Tibial nerve (tissue), 4 donors: ENCODE results near the gene ING3. TPM values are rescaled to one million over a fixed set of nuclear protein-coding genes. Genes with fewer than 3 reads are reported as not detected.

Source experiments
- DNase-seq, 2 donors: peaks; one replicate each; pipeline ENCODE4 v3.0.0-alpha.2; 2019; ENCODE audit warnings: low spot score in 2 of 2
- H3K27ac ChIP-seq, 4 donors: fragments of 200-600 bp; sonication (generic) in 3 of 4; one replicate each; pipeline ENCODE4 v1.5.1; 2017 to 2019; ENCODE audit warnings: mild to moderate bottlenecking in 1 of 4
- H3K27me3 ChIP-seq, 2 donors: fragments of 200-600 bp; sonication (generic) in 1 of 2; one replicate each; pipeline versions ENCODE4 v1.5.1 to v1.6.0; 2017 to 2019
- H3K36me3 ChIP-seq, 3 donors: fragments of 200-600 bp; sonication (generic); one replicate each; pipeline ENCODE4 v1.5.1; 2018 to 2019
- H3K4me1 ChIP-seq, 4 donors: fragments of 200-600 bp; sonication (generic) in 3 of 4; one replicate each; pipeline ENCODE4 v1.5.1; 2017 to 2019
- H3K4me3 ChIP-seq, 4 donors: fragments of 200-600 bp; sonication (generic) in 3 of 4; one replicate each; pipeline ENCODE4 v1.5.1; 2017 to 2019; ENCODE audit warnings: mild to moderate bottlenecking in 1 of 4, moderate library complexity in 1 of 4
- H3K9me3 ChIP-seq, 4 donors: fragments of 200-600 bp; sonication (generic) in 3 of 4; one replicate each; pipeline ENCODE4 v1.5.1; 2017 to 2019
- EP300 ChIP-seq, 2 donors: sonication (generic); formaldehyde crosslinking; IDR thresholded peaks; one replicate each; pipeline ENCODE4 v1.6.1; 2017; ENCODE audit warnings: antibody characterized with exemption in 2 of 2, mild to moderate bottlenecking in 1 of 2
- POLR2A ChIP-seq, 2 donors: fragments of 450-650 bp; IDR thresholded peaks; one replicate each; pipeline ENCODE4 v1.6.1; 2017; ENCODE audit warnings: antibody characterized with exemption in 2 of 2, mild to moderate bottlenecking in 2 of 2, moderate library complexity in 2 of 2
- WGBS, 2 donors: methylation state at CpG; one replicate each; pipeline ENCODE4 v1.1.5; 2018; 5-methylcytosine and 5-hydroxymethylcytosine counted together
- total RNA-seq, 4 donors: library from RNA; depleted of rRNA; stranded (reverse); fragments of >200 nt; gene quantifications; one replicate each; pipeline ENCODE4 v1.1.0, GENCODE V29; 2016
- TF ChIP-seq, protein P1 (sequence below), 5 experiments: fragments of 200-600 bp in 3 of 5; fragments of 450-650 bp in 2 of 5; sonication (generic) in 3 of 5; IDR thresholded peaks; one replicate each; pipeline ENCODE4 v1.5.1; 2016 to 2019; ENCODE audit warnings: antibody characterized with exemption in 5 of 5, mild to moderate bottlenecking in 3 of 5, moderate library complexity in 2 of 5

The ING3 gene
- total RNA-seq, 4 donors from 2014 or later: 9.4 to 21.3 (median 11.4) TPM

DNA sequence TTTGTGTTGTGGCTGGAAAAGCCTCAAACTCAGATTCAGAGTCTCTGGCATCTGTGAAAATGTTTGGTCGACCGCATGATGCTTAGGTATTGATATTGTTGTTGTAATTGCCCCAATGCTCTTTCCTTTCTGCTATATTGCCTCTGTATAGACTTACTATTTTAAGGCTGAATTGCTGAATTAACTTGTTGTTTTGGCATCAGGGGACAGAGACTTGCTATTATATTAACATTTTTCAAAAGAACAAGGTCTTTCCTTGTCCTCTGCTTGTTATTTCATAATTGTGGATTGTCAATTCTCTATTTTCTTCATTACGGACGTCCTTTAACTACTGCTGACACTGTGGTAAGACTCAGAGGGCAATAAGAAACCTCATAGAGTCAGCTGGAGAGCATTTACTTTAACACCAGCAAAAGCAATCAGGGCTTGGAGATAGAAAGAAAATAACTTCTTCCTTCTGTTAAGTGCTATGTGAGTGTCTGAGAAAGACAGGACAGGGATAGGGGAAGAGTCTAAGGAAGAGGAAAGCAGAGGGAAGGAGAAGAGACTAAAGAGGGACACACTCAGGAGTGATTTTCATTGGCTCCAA, 55.5 kb downstream of the ING3 start:
- H3K27ac ChIP-seq: peak overlapping the region in 3 of 4 donors; percentile 54 to 83 (median 77)
- 21 to 27% methylated on average over 4 of the region's 4 CpGs for WGBS, 2 donors
- H3K9me3 ChIP-seq: no peaks in the 10 kb centered on the region
- DNase-seq: no peak
- H3K36me3 ChIP-seq: no peaks in the 10 kb centered on the region
- H3K4me1 ChIP-seq: peaks cover 0 to 60% (median 5%) of the 10 kb centered on the region in 4 donors
- no peaks in the 10 kb centered on the region for H3K27me3 ChIP-seq
- TF ChIP-seq, protein P1, sequence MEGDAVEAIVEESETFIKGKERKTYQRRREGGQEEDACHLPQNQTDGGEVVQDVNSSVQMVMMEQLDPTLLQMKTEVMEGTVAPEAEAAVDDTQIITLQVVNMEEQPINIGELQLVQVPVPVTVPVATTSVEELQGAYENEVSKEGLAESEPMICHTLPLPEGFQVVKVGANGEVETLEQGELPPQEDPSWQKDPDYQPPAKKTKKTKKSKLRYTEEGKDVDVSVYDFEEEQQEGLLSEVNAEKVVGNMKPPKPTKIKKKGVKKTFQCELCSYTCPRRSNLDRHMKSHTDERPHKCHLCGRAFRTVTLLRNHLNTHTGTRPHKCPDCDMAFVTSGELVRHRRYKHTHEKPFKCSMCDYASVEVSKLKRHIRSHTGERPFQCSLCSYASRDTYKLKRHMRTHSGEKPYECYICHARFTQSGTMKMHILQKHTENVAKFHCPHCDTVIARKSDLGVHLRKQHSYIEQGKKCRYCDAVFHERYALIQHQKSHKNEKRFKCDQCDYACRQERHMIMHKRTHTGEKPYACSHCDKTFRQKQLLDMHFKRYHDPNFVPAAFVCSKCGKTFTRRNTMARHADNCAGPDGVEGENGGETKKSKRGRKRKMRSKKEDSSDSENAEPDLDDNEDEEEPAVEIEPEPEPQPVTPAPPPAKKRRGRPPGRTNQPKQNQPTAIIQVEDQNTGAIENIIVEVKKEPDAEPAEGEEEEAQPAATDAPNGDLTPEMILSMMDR (IDR thresholded peaks at IDR 0.05): no peak
- TF ChIP-seq EP300 (IDR thresholded peaks at IDR 0.05): no peak
- no peak for TF ChIP-seq POLR2A (IDR thresholded peaks at IDR 0.05)
- H3K4me3 ChIP-seq: no peak overlapping the region

DNA sequence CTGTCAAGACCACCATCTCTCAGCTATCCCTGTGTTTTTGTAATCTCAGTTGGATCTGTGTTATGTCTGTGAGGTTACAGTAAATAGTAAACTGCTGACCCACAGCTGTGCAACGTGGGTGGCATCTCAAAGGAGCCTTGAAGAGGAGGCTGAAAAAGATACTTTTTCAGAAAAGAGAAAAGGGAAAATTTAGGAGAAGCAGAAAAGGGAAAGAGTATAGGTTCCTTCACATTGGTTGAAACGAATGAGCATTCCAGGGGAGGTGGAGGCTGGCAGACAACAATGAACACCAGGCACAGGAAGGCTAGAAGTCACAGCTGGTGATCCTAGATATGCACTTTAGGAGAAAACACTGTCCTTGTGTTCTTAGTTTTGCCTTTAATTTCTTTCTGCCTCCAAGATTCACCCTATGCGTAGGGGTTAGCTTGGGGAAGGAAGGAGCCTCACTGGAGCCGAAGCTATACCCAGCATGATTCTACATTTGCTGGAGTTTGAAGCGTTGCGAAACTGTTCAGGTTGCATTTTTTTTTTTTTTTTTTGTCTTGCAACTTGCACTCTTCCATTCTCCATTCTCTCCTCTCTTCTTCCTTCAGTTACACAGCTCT, 56.2 kb downstream of the ING3 start:
- WGBS, 2 donors: 56 to 57% methylated on average over 6 of the region's 6 CpGs
- H3K4me1 ChIP-seq: peaks cover 0 to 59% (median 2%) of the 10 kb centered on the region in 4 donors
- H3K36me3 ChIP-seq: no peaks in the 10 kb centered on the region
- TF ChIP-seq, protein P1 (IDR thresholded peaks at IDR 0.05): no peak
- TF ChIP-seq EP300 (IDR thresholded peaks at IDR 0.05) (no peak), POLR2A (IDR thresholded peaks at IDR 0.05) (no peak)
- H3K27me3 ChIP-seq: no peaks in the 10 kb centered on the region
- peak overlapping the region in 3 of 4 donors; percentile 54 to 83 (median 77) for H3K27ac ChIP-seq
- DNase-seq: no peak
- H3K9me3 ChIP-seq: no peaks in the 10 kb centered on the region
- no peak overlapping the region for H3K4me3 ChIP-seq

DNA sequence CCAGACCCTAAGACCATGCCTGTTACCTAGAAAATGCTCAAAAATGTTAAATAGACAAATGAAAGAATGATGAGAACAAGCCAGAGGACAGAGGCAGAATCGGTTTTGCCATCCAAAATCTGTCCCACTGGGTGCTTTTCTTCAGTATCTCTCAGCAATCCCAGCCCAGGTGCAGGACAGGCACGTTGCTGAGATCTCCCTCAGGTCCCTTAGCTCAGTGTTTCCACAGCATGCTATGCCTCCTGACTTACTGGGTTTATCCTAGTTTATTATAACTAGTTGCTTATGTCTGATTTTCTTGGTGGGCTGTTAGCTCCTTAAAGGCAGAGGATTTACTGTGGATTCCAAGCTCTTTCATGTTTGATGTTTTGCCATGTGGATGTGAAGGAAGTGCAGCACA, 58.2 kb downstream of the ING3 start:
- Histone ChIP-seq H3K4me3 (no peak overlapping the region), H3K27ac (no peak overlapping the region), H3K27me3 (no peaks in the 10 kb centered on the region), H3K4me1 (peaks cover 0 to 52% (median 2%) of the 10 kb centered on the region in 4 donors), H3K9me3 (no peaks in the 10 kb centered on the region), H3K36me3 (no peaks in the 10 kb centered on the region)
- TF ChIP-seq POLR2A (IDR thresholded peaks at IDR 0.05) (no peak), EP300 (IDR thresholded peaks at IDR 0.05) (no peak)
- TF ChIP-seq, protein P1 (IDR thresholded peaks at IDR 0.05): no peak
- DNase-seq: no peak
- 77 to 80% methylated on average over 2 of the region's 2 CpGs for WGBS, 2 donors

DNA sequence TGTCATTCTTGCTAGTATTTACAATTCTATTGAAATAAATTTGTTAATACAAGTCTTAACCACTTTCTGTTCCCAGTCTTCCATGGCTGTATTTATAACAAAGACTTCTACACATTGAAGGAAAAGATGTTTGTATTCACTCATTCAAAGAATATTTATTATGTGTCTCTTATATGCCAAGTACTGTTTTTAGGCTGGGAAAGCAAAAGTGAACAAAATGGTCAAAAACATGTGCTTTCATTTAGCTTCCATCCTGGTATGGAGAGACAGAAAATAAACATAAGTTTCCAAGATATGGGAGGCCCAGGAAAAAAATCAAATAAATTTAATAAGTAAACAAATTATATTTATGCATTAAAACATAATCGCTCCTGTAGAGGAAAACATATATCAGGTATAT, 60.8 kb downstream of the ING3 start:
- DNase-seq: no peak
- TF ChIP-seq, protein P1 (IDR thresholded peaks at IDR 0.05): no peak
- TF ChIP-seq POLR2A (IDR thresholded peaks at IDR 0.05): no peak
- no peak for TF ChIP-seq EP300 (IDR thresholded peaks at IDR 0.05)
- Histone ChIP-seq H3K36me3 (no peaks in the 10 kb centered on the region), H3K4me3 (no peak overlapping the region), H3K9me3 (no peaks in the 10 kb centered on the region), H3K27me3 (no peaks in the 10 kb centered on the region), H3K4me1 (peaks cover 0 to 43% (median 2%) of the 10 kb centered on the region in 4 donors), H3K27ac (no peak overlapping the region)
- 77 to 84% methylated on average over 1 of the region's 1 CpG for WGBS, 2 donors

DNA sequence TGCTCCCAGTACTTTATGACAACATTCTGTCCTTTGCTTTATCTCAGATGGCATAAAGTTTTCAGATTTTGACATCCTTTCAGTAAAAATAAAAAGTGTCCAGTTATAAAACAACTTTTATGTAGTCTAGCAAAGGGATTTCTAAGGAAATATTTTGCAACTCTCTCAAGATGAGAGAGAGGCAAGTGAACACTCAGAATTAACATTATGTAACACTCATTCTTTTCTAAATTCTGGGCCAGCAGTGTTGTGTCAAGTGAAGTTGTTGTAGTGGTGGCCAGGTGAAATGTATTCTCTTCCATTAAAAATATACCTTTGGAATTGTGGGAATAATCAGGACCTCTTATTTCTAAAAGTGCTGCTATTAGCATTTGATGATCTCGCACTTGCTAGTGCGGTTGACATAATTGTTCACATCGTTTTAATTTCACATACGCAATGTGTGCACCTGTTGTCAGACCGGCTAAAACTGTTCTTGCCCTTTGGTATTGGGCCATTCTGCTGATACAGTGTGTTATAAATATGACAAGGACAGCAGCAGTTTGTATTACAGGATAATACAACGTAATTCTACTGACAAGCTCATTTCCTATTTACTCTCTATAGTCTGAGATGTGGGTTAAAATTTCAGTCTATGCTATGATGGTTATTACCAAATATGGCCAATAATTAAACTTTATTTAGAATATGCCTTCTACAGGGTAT, 61.7 kb downstream of the ING3 start:
- no peak for DNase-seq
- TF ChIP-seq, protein P1 (IDR thresholded peaks at IDR 0.05): no peak
- TF ChIP-seq POLR2A (IDR thresholded peaks at IDR 0.05): no peak
- no peak for TF ChIP-seq EP300 (IDR thresholded peaks at IDR 0.05)
- Histone ChIP-seq H3K4me3 (no peak overlapping the region), H3K9me3 (no peaks in the 10 kb centered on the region), H3K36me3 (no peaks in the 10 kb centered on the region), H3K27ac (no peak overlapping the region), H3K27me3 (no peaks in the 10 kb centered on the region), H3K4me1 (peaks cover 0 to 43% (median 0%) of the 10 kb centered on the region in 4 donors)
- 91 to 93% methylated on average over 6 of the region's 6 CpGs for WGBS, 2 donors
